HepG2 (cell line): ENCODE data around the gene PNKD. TPM values are rescaled to one million over a fixed set of nuclear protein-coding genes. Genes with fewer than 3 reads are reported as not detected.

ENCODE experiments used
- BCL6 ChIP-seq: IDR thresholded peaks from 2 replicates; pipeline ENCODE4 v1.6.1; 2016; ENCODE audit warnings: missing genetic modification reagents, missing compliant biosample characterization
- ELK4 ChIP-seq: sonication (generic); formaldehyde crosslinking; IDR thresholded peaks from 2 replicates; pipeline ENCODE4 v1.9.0; 2021; ENCODE audit warnings: missing genetic modification reagents, borderline replicate concordance
- EP300 ChIP-seq, 3 experiments: sonication (generic) in 1 of 3; formaldehyde crosslinking in 1 of 3; IDR thresholded peaks; 2 replicates each; pipeline versions ENCODE4 v1.5.1 to v1.6.1; 2011 to 2020; ENCODE audit warnings: low read depth in 2 of 3, low read length in 2 of 3, borderline replicate concordance in 1 of 3, improper control_type of control experiment in 1 of 3, mild to moderate bottlenecking in 1 of 3, missing genetic modification reagents in 1 of 3, moderate library complexity in 1 of 3
- FOSL1 ChIP-seq: sonication (generic); formaldehyde crosslinking; IDR thresholded peaks from 2 replicates; pipeline ENCODE4 v1.9.0; 2021; ENCODE audit warnings: missing genetic modification reagents, borderline replicate concordance
- GATAD2A ChIP-seq: IDR thresholded peaks from 2 replicates; pipeline ENCODE4 v1.6.1; 2016
- HBP1 ChIP-seq: IDR thresholded peaks from 2 replicates; pipeline ENCODE4 v1.6.1; 2016; ENCODE audit warnings: low read depth, control low read depth
- HNF1B ChIP-seq: sonication (generic); formaldehyde crosslinking; IDR thresholded peaks from 2 replicates; pipeline ENCODE4 v1.5.1; 2020; ENCODE audit warnings: mild to moderate bottlenecking, moderate library complexity, missing genetic modification reagents
- HOXA5 ChIP-seq: sonication (generic); formaldehyde crosslinking; IDR thresholded peaks from 2 replicates; pipeline ENCODE4 v1.4.0; 2020; ENCODE audit warnings: missing genetic modification reagents
- MED8 ChIP-seq: sonication (generic); formaldehyde crosslinking; IDR thresholded peaks from 2 replicates; pipeline ENCODE4 v1.8.1; 2023; ENCODE audit warnings: mild to moderate bottlenecking, missing genetic modification reagents; ENCODE audit not compliant: insufficient replicate concordance
- NFRKB ChIP-seq: fragments of 450-650 bp; IDR thresholded peaks from 2 replicates; pipeline ENCODE4 v1.6.1; 2017
- RBM22 ChIP-seq: fragments of 200-400 bp; formaldehyde crosslinking; optimal IDR thresholded peaks from 2 replicates; pipeline ENCODE3; 2017; ENCODE audit warnings: mild to moderate bottlenecking, low read length, moderate library complexity
- REL ChIP-seq: sonication (generic); formaldehyde crosslinking; conservative IDR thresholded peaks from 2 replicates; pipeline ENCODE4 v1.8.0; 2022; ENCODE audit warnings: mild to moderate bottlenecking, missing genetic modification reagents, moderate library complexity
- ZHX1 ChIP-seq: sonication (generic); formaldehyde crosslinking; IDR thresholded peaks from 2 replicates; pipeline ENCODE4 v1.8.1; 2022; ENCODE audit warnings: low read depth, mild to moderate bottlenecking, missing genetic modification reagents
- ZNF101 ChIP-seq: sonication (generic); formaldehyde crosslinking; IDR thresholded peaks from 2 replicates; pipeline ENCODE4 v1.4.0; 2020; ENCODE audit warnings: mild to moderate bottlenecking, low read depth, missing genetic modification reagents, borderline replicate concordance
- ZNF558 ChIP-seq: sonication (generic); formaldehyde crosslinking; IDR thresholded peaks from 2 replicates; pipeline ENCODE4 v1.9.0; 2022; ENCODE audit warnings: mild to moderate bottlenecking, missing genetic modification reagents, borderline replicate concordance
- ZNF570 ChIP-seq: sonication (generic); formaldehyde crosslinking; IDR thresholded peaks from 2 replicates; pipeline ENCODE4 v1.4.0; 2020; ENCODE audit warnings: mild to moderate bottlenecking, missing genetic modification reagents, borderline replicate concordance
- ZNF777 ChIP-seq: sonication (generic); formaldehyde crosslinking; IDR thresholded peaks from 2 replicates; pipeline ENCODE4 v1.4.0; 2020; ENCODE audit warnings: missing genetic modification reagents
- ZNF841 ChIP-seq: sonication (generic); formaldehyde crosslinking; IDR thresholded peaks from 2 replicates; pipeline ENCODE4 v1.8.1; 2023; ENCODE audit warnings: missing genetic modification reagents, borderline replicate concordance
- ZSCAN20 ChIP-seq: sonication (generic); formaldehyde crosslinking; IDR thresholded peaks from 2 replicates; pipeline ENCODE4 v1.4.0; 2020; ENCODE audit warnings: missing genetic modification reagents, mild to moderate bottlenecking, borderline replicate concordance
- polyA plus RNA-seq, 8 experiments: library from polyadenylated mRNA; depleted of rRNA in 3 of 8; stranded (reverse) in 7 of 8; unstranded in 1 of 8; fragments of >200 nt; fragmentation: Illumina TruSeq in 4 of 8; extraction: Trizol in 4 of 8; gene quantifications; 2 replicates each; pipeline versions ENCODE4 v1.2.1 to v1.2.3, GENCODE V29; 2011 to 2016; ENCODE audit warnings: low read depth in 4 of 8, missing spikeins in 1 of 8, mixed read lengths in 1 of 8; ENCODE audit not compliant: insufficient read depth in 1 of 8
- total RNA-seq, 5 experiments: library from RNA; depleted of rRNA; stranded (reverse); fragments of >200 nt; fragmentation: Illumina TruSeq; extraction: Trizol; gene quantifications; 2 replicates each; pipeline ENCODE4 v1.2.3, GENCODE V29; 2016; ENCODE audit warnings: low read depth in 1 of 5

Gene PNKD
- total and polyA plus RNA-seq, 2 of the 13 experiments (the other 11 are each of a cell fraction or from before 2014, with no cell fraction given) = 55.9 to 80.4 TPM

- TF ChIP-seq ZNF570 (CRISPR knock-in tag) (no peak), HNF1B (CRISPR knock-in tag) (peak; percentile 79; the same call in 1 of the 2 replicates), ZNF558 (CRISPR knock-in tag) (no peak), EP300 (IDR thresholded peaks at IDR 0.05; ENCODE audit: low read depth in 2 of 2, low read length in 2 of 2) (0 out of 4 replicates have a peak, but pooled peaks of 1 of the 2 experiments have one; percentile 21), EP300 (CRISPR knock-in tag; IDR thresholded peaks at IDR 0.05; ENCODE audit: borderline replicate concordance) (no peak), BCL6 (CRISPR knock-in tag) (peak; percentile 51; the same call in 1 of the 2 replicates), REL (CRISPR knock-in tag) (no peak), ELK4 (CRISPR knock-in tag) (no peak), HOXA5 (CRISPR knock-in tag) (no peak), NFRKB (no peak), ZNF841 (CRISPR knock-in tag) (no peak), ZNF101 (CRISPR knock-in tag) (no peak), MED8 (CRISPR knock-in tag) (no peak), GATAD2A (CRISPR knock-in tag) (peak; percentile 62), RBM22 (peak; percentile 97), ZNF777 (CRISPR knock-in tag) (peak; percentile 43; the same call in 1 of the 2 replicates), ZSCAN20 (CRISPR knock-in tag) (no peak), ZHX1 (CRISPR knock-in tag) (no peak), FOSL1 (CRISPR knock-in tag) (no peak), HBP1 (CRISPR knock-in tag) (no peak)
Observed at GRCh38 chr2:218272531-218273212, 2.4 kb downstream of the PNKD start (continued).
